ENCODE data around the gene CLDN14.
"Not testable (repeated sequence)": the region's sequence is repeated elsewhere in the genome, so short reads cannot be mapped to it uniquely, and the experiment has no call there.

CLDN14 gene

DNA sequence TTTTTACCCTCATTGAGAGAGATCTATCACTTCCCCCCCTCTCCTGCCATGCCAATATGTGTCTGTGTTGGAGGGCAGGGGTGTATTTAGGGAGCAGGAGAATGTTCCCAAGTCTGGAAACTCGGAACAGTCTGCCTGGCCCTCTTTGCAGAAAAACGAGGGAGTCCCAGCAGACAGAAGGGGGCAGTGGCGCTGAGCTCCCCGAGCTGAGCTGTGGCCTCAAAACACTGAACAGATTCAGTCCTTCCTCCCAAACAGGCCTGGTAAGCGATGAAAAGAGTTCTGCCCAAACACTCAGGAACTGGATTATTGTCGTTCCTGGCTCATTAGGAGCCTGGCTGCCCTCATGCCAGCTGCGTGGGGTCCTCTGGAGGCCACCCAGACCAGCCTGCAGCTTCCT lies 981 bp downstream of the CLDN14 start:
- no peak for DNase-seq (ENCODE audit: low spot score)
- TF ChIP-seq, protein P1, sequence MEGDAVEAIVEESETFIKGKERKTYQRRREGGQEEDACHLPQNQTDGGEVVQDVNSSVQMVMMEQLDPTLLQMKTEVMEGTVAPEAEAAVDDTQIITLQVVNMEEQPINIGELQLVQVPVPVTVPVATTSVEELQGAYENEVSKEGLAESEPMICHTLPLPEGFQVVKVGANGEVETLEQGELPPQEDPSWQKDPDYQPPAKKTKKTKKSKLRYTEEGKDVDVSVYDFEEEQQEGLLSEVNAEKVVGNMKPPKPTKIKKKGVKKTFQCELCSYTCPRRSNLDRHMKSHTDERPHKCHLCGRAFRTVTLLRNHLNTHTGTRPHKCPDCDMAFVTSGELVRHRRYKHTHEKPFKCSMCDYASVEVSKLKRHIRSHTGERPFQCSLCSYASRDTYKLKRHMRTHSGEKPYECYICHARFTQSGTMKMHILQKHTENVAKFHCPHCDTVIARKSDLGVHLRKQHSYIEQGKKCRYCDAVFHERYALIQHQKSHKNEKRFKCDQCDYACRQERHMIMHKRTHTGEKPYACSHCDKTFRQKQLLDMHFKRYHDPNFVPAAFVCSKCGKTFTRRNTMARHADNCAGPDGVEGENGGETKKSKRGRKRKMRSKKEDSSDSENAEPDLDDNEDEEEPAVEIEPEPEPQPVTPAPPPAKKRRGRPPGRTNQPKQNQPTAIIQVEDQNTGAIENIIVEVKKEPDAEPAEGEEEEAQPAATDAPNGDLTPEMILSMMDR (IDR thresholded peaks at IDR 0.05; ENCODE audit: extremely low read depth, missing control alignments) = no peak

DNA sequence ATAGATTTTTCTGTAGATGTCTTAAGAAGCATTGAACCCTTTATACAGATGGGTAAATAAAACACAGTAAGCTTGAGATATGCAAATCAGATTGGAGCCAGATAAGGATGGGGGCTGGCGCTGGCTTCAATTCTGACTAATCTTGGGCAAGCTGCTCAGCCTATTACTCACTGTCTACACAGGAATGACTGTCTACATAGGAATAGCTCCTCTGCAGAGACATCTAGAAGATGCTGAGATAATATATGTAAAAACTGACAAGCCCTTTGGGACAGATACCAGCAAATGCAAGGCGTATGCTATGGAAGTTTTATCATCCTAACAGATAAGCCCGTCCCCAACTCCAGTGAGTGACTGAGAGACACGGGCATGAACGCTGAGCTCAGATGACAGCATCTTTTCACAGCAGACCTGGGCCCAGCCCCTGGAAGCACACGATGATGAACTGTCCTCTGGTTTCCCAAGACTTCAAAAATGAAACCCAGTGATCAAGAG lies 1.7 kb downstream of the CLDN14 start:
- TF ChIP-seq, protein P1 (IDR thresholded peaks at IDR 0.05; ENCODE audit: extremely low read depth, missing control alignments) = no peak
- DNase-seq (ENCODE audit: low spot score) = no peak

DNA sequence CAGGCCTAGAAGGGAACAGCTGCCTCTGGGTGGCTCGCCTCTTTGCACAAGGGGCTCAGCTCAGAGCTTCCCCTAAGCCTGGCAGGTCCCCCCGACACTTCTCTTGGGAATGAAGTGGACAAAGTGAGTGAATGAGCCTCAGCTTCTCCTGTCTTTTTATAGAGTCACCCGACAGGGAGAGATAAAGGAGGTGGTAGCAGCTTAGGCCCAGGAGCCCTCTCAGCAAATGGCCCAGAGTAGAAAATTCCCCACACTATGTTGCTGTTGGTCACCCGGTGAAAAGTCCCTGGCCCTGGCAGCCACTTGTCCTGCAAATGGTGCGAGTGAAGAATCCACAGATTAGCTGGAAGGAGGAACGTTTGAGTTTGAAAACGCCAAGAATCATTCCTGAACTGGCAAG lies 2.4 kb downstream of the CLDN14 start:
- DNase-seq (ENCODE audit: low spot score) = no peak
- TF ChIP-seq, protein P1 (IDR thresholded peaks at IDR 0.05; ENCODE audit: extremely low read depth, missing control alignments) = no peak

DNA sequence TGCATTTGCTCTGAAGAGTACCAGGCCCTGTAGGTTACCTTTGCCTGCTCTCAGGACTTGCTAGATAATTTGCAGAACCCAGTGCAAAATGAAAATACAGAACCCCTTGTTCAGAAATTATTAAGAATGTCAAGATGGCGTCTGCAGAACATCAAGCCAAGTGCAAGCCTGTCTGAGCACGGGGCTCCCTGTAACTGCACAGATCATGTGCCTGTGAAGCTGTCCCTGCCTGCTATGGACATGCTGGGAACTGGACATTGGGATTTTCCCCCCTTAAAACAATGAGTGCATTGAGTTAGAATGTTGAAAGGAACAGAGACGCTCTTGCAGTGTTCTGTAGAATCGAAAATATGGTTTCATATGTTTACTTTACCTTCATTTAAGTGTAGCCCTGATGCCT lies 2.9 kb downstream of the CLDN14 start:
- TF ChIP-seq, protein P1 (IDR thresholded peaks at IDR 0.05; ENCODE audit: extremely low read depth, missing control alignments) = no peak

DNA sequence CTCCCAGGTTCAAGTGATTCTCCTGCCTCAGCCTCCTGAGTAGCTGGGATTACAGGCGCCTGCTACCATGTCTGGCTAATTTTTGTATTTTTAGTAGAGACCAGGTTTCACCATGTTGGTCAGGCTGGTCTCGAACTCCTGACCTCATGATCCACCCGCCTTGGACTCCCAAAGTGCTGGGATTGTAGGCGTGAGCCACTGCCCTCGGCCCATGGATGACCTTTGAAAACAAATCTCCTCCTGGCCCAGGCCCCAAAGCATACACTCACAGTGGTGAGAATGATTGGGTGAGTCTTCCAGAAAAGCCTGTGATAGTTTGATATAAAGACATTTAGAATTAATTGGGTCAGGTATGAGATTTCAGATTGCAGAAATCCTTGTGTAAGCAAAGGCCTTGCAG lies 3.4 kb downstream of the CLDN14 start:
- not testable (repeated sequence) for DNase-seq (ENCODE audit: low spot score)

More for the DNA sequence above, 2.9 kb downstream of the CLDN14 start:
- no peak for DNase-seq (ENCODE audit: low spot score)

DNA sequence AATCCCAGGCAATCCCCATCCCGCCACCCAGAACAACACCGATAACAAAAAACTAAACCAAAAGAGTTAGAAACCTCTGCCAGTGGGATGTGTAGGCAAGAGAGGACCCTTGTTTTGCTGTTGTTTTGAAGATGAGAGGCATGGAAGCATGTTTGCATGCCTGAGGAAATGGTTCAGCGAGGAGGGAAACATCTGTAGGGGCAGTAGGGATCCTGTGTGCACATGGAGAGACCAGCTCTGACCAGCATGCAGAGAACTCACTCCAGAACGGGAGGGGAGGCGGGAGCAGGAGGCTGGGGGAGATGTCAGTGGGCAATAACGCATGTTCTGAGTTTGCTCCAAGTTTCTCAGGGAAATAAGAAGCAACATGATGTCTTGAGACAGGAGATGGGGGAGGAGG lies 5.3 kb downstream of the CLDN14 start:
- TF ChIP-seq, protein P1 (IDR thresholded peaks at IDR 0.05; ENCODE audit: extremely low read depth, missing control alignments) = no peak
- DNase-seq (ENCODE audit: low spot score) = no peak

DNA sequence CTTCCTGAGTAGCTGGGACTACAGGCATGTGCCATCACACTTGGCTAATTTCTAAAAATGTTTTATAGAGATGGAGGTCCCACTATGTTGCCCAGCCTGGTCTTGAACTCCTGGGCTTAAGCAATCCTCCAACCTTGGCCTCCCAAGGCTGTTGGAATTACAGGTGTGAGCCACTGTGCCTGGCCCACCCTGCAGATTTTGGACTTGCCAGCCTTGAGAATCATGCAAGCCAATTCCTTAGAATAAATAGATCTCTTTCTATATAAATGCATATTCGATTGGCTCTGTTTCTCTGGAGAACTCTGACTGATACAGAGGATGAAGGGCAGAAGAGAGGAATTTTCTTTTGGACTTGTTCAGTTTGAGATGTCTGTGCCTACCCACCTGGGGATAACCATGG lies 6.7 kb downstream of the CLDN14 start:
- no peak for DNase-seq (ENCODE audit: low spot score)
- TF ChIP-seq, protein P1 (IDR thresholded peaks at IDR 0.05; ENCODE audit: extremely low read depth, missing control alignments) = no peak

DNA sequence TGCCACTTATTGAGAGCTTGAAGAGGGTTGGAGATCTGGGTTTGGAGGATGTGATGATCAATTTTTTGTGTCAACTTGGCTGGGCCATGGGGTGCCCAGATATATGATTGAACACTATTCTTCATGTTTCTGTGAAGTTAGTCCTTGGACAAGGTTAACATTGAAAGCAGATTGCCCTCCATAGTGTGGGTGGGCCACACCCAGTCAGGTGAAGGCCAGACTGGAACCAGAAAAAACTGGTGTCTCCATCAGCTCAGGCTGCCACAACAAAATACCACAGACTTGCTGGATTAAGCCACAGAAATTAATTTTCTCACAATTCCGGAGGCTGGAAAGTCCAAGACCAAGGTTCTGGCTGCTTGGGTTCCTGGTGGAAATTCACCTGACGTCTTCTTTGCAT lies 7.5 kb downstream of the CLDN14 start:
- TF ChIP-seq, protein P1 (IDR thresholded peaks at IDR 0.05; ENCODE audit: extremely low read depth, missing control alignments) = no peak
- DNase-seq (ENCODE audit: low spot score) = no peak
